HG02610 (cell line): Measurements from ENCODE around the gene CDC7.
A peak's percentile ranks its signal among the peaks of the same experiment; 100 is the strongest.

Source experiments
- ATAC-seq: cut with Tn5 transposase; IDR thresholded peaks from one replicate; pipeline ENCODE4 v1.9.1; 2021; ENCODE audit warnings: mild to moderate bottlenecking, moderate library complexity; ENCODE audit not compliant: unreplicated experiment

CDC7 gene

DNA sequence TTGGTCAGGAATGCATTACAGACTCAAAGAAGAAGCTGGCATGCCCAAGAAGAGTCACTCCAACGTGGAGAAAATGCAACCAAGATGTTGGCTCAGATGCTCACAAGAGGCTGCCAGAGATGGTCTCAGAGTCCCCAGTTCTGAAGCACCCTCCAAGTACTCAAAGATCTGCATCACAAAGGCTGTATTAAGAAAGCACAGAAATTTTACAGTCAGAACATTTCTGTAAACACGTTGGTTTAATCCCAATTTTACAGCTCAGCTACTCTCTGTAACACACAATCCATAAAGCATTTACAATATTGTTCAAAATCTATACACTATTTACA, 69.4 kb downstream of the CDC7 start:
- ATAC-seq, result no peak

GRCh38 chr1:91572044-91572443, 71.4 kb downstream of the CDC7 start:
- peak; percentile 92 for ATAC-seq
